NCI-H2196 treated with DMSO at 0.1 percent for 48 hours (cell line): Measurements from ENCODE around the gene SMIM43.
"Not testable (repeated sequence)": the region's sequence is repeated elsewhere in the genome, so short reads cannot be mapped to it uniquely, and the experiment has no call there.

Source experiments
- DNase-seq: peaks from one replicate; lab custom pipeline; 2025; ENCODE audit not compliant: unreplicated experiment; lab: John Stamatoyannopoulos, UW

Gene SMIM43

DNA sequence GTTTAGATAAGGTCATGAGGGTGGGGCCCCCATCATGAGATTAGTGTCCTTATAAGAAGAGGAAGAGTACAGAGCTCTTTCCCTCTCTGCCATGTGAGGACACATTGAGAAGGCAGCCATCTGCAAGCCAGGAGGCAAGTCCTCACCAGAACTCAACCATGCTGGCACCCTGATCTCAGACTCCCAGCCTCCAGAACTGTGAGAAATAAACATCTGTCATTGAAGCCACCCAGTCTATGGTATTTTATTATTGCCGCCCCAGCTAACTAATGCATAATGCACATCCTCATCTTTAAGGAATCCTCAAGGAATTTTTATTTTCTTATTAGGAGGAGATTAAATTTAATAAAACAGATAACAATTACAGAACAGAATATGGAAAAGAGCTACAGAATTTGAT, 19.4 kb upstream of the SMIM43 start:
- DNase-seq = no peak

DNA sequence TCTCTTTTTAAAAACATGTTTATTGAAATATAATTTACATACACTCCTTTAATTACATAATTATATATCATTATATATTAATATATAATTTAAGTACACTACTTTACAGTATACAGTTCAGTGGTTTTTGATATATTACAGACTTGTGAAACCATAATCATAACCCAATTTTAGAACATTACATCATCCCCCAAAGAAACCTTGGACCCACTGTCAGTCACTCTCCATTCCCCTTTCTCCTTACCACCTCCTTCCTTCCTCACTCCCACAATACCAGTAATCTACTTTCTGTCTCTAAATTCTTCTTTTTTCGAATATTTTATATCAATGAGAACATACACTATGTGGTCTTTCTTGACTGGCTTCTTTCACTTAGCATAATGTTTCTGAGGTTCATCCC, 18.2 kb upstream of the SMIM43 start:
- DNase-seq = no peak

DNA sequence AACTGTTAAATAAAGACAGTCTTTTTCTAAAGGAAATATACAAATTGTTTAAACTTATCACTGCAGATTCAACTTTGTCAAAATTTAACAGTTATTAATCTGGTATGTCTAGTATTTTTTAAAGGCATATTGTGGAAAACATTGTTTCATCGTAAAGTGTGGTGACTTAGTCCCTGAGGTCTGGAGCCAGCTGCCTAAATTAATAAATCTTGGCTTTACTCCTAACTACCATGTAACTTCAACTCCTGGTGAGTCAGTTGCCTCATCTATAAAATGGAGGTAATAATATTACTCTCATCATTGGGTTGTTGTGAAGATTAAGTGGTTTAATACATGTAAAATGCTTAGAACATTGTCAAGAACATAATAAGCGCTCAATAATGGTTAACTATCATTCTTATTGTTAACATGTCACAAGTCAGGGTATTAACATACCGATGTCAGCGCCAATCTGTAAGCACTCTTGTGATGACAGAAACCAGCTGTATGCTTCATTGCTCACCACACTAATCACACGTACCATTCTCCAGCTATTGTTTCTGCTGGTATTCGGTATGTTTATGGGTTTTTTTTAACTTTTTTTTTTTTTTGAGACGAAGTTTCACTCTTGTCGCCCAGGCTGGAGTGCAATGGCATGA, 14.1 kb upstream of the SMIM43 start:
- no peak for DNase-seq

DNA sequence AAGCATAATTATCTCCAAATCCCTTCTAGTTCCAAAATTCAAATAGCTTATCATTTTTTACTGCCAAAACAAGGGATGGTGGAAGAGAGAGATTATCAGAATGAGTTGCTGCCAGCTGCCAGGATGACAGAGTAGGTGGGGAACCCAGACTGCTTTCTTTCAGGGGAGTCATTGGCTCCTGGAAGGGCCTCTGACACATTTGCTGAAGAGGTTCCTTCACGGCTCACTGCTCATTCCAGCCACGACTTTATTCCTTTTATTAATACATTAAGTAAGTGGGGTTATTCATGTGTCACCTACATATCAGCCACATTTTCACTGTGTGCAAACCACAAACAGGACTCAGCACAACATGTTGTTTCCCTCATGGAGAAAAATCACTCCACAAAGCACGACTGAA, 12.7 kb upstream of the SMIM43 start:
- DNase-seq = no peak

DNA sequence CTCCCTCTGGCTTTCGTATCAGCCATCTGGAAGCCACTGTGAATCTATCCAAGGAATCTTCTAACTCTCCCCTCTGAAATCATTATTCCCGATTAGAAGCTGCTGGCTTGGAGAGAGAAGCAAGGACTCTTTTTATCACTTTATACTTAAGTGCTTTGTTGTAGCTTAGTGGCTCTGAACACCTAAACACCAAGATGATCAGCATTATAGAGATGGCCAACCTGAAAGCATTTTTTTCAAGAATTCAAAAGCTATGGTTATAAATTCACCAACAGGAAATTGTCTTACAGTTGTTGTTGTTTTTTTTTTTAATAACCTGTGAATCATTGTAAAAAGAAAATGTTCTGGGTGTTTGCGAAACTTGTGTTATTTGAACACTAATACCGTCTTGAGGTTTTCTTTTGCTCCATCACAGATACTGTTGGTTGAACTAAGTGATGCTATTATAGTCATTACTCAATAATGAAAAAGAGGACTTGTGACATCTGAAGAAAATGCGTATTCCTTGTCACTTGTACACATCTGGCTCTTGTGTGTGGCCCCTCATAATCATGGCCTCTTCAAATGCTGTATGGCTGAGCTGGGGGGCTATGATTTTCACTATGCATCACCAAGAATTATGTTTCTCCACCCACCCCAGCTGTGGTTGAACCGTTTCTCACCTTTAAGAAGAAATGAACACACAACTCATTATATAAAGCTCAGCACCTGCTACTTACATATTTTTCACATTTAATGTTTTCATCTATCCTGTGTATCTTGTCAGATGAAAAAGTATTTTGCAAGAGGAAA, 11.8 kb upstream of the SMIM43 start:
- DNase-seq = no peak

DNA sequence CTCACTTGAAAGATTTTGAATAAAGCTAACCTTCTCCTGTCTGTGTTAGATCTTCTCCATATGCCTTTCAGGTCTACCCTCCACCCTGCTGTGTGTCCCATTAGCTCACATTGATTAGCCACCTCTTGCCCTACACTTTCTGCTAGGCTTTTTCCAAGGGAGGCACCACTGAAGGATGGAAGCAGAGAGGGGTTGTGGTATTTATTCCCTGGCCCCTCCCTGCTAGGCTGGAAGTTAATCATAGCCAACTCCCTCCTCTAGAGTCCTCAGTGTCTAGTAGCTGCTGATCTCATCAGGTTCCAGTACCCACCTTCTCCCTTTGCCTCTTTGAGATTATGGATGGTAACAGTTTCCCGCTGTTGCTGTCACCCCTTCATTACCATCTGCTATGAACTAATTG, 8.9 kb upstream of the SMIM43 start:
- DNase-seq = no peak

DNA sequence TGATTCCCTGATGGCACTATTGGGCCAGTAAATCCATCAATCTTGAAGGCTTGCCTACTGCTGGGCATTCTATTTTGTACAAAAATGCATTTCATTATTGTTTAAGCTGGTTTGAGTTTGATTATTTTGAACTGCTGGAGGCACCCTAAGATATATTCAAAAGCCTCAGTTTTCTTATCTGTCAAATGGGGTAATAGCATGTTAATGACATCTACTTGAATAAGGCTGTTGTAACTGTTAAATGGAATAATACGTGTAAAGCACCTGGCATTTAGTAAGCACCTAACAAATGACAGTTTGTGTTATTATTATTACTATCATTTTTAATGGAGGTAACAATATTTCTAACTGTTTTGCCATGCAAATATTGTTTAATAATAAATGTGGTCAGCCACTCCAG, 6.9 kb upstream of the SMIM43 start:
- DNase-seq = no peak

DNA sequence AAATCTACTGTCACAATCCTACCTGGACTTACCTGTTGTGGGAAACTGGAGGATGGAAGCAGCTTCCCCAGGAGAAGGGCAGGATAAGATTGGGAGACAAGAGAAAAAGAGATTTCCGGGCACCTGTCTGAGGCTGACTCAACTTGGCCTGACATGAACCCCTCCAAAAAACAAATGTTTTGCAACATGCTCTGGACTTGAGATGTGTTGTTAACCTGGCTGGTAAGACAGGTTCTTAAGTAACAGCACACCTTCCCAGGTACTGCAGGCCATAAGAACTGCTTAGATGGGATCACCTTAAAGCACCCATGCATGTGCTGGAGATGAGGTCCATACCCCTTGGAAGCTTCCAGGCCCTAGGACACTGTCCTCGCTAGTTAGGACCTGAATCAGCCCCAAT, 4.4 kb upstream of the SMIM43 start:
- no peak for DNase-seq

DNA sequence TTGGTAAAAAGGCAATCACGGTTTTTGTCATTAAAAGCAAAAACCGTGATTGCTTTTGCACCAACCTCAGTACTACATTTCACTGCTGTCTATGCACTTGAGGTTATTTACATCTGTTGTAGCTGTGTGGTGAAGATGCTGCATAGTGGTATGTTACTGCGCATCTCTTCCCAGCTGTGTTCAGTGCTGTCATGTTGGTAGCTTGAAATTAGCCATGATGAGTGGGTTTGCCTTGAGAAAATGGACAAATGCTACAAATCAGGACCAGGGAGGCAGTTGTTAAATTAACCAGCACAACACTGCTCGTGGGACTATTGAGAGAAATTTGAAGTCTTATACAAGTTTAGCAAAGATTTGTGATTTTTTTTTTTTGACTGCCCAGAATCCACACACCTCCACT, 2.2 kb upstream of the SMIM43 start:
- DNase-seq = no peak

DNA sequence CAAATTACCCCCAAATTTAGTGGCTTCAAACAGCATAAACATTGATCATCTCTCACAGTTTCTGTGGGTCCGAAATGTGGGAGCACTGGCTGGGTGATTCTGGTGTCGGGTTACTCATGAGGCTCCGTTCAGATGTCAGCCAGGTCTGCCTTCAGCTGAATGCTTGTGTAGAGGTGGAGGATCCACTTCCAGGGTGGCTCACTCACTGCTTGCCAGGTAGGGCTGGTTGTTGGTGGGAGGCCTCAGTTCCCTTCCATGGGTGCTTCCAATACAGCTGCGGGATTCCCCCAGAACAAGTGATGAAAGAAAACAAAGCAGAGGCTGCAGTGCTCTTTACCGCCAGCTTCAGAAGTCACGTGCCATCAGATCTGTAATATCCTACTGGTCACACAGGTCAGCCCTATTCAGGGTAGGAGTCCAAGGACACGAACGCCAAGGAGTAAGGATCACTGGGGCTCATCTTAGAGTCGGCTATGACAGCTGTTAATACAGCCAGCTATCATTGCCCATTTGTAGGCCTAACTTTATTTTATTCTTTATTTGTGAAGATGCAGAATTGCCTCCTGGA, 1.1 kb upstream of the SMIM43 start:
- DNase-seq = no peak

DNA sequence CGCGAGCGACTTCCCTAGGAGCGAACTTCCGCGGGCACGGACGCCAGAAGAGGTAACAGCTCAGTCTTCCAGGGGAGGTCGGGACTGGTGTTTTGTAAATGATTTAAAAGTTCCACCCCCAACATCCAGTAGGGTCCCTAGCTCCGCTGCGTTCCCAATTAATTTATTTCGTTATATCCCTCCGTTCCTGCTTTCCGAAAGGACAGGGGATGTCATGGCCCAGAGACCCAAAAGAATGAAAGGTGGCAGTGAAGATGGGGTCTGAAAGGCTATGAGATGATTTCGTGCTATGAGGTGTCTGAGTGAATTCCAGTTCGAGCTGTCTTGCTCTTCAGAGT, 373 bp upstream of the SMIM43 start:
- no peak for DNase-seq

DNA sequence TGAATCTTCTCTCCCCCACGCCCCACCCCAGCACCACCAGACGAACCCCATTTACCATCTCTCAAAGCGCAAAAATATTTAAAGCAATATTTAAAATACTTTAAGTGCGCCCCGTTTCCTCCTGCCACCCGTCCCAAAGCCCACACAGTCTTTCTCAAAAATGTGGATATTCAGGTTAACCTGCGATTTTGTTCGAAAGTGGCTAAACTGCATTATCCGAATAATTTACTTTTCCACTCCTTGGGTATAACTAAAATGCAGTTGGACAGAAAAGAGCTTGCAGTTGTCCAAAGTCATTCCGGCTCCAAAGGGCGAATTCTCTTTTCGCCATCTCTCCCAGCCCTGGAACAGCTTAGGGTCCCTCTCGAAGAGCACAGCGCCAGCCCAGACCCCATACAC, 662 bp downstream of the SMIM43 start:
- DNase-seq = no peak

DNA sequence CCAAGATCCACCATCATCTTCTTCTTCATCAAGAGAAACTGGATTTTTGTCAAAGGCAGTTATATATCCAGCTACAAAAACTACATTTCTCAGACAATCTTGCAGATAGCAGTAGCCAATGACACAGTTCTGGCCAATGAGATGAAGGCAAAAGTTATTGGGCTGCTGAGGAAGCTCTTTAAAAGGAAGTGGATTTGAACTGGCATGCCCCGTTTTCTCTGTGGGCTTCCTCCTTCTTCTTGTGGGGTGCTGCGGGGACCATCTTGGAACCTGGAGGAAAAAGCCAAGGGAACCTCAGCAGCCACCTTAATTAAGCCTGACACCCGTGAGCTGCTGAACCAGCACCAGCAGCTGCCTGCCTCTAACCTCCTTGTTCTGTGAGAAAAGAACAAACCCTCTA, 4.8 kb downstream of the SMIM43 start:
- DNase-seq = no peak

DNA sequence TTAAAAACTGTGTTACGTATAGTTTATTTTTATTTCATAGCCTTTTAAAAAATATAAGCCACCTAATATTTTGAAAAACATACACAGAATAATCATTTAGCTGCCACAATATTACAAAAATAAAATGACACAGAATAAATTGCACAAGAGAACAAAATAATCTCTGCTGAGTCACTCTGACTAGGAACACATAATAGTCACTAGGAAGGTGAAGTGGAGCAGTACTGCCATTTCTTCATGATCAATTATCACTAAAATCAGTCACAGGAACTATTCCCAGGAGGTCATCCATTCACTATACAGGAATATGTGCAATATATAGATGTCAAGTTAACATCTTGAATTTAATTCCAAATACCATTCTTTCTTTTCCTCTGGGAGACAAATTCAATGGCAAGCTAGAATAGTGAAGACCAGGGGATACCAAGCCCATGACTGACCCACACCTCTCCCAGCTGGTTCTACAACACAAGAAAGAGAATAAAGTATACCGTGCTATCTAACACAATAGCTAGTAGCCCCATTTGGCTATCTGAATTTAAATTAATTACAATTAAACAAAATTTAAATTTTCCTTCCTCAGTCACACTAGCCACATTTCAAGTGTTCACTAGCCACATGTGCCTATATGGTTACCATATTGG, 5.9 kb downstream of the SMIM43 start:
- no peak for DNase-seq

DNA sequence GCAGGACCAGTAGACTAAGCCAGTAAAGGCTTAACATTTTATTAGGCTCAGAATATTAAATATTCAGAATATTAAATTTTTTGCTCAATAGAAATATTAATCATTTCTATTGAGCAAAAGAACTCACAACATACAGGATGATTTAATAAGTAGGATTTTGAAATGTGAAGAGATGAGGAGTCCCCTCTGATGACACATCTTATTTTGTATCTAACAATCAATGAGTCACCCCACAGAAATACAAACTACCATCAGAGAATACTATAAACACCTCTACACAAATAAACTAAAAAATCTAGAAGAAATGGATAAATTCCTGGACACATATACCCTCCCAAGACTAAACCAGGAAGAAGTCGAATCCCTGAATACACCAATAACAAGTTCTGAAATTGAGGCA, 12.8 kb downstream of the SMIM43 start:
- DNase-seq = not testable (repeated sequence)

DNA sequence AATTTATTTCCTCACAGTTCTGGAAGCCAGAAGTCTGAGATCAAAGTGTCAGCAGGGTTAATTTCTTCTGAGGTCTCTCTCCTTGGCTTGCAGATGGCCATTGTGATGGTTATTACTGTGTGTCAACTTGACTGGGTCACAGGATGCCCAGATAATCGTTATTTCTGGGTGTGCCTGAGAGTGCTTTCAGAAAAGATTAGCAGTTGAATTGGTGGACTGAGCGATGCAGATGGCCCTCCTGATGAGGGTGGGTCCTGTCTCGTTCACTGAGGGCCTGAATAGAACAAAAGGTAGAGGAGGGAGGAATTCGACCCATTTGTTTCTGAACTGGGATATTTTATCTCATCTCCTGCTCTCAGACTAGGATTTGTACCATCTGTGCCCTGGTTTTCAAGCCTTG, 15.7 kb downstream of the SMIM43 start:
- DNase-seq = no peak

DNA sequence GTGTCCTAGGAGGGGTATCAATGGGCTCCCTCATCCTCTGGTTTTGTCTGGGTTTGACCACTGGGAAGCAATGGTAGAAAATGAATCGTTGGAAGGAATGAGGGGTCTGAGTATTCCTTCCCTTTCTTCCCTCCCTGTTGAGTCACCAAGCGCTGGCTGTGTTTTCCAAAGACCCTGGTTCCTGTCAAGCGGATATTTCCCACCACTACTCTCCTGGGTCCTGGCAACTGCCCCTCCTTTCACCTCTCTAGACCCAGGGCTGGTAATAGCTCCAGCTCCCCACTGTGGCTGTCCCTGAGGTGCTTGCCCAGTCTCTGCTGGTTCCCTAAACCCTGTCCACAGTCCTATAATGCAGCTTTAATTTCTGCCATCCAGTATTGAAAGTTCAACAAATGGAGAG, 22.2 kb downstream of the SMIM43 start:
- DNase-seq = no peak

DNA sequence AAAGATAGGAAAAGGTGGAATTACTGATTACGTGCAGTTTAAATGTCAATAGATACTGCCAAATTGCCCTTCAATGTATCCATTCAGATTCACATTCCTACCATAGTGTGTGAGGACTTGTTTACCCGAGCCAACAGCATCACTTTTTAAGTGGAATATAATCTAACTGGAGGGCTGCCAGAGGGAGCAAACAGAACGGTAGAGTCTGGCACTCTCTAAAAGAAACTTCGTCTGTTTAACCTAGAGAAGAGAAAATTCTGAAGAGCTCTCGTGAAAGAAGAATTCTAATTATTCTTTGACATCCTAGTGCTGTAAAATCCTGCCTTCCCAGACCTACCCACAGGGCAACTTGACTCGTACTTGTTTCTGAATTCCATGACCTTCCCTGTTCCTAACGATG, 23.2 kb downstream of the SMIM43 start:
- no peak for DNase-seq

DNA sequence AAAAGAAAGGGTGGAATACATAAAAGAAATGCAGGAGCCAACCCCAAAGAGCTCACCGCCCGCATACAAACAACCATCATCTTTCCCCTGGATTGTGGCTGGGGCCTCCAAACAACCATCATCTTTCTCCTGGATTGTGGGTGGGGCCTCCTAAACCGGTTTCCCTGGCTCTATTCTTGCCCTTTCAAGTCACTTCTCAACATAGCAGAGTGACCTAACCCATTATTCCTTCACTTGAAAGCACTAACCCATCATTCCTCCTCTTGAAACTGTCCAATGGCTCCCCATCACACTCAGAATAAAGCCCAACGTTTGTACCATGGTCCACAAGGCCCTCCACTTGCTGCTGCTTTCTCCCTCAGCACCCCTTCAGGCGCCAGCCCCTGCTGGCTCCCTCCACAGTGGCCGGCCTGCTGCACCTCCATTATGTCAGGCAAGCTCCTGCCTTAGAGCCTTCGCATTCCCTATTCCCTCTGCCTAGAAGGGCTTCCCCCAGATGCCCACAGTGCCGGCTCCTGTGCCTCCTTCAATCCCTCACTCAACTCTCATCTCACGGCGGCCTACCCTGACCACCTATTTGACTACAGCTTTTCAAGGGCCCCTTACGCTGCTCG, 24.1 kb downstream of the SMIM43 start:
- no peak for DNase-seq

DNA sequence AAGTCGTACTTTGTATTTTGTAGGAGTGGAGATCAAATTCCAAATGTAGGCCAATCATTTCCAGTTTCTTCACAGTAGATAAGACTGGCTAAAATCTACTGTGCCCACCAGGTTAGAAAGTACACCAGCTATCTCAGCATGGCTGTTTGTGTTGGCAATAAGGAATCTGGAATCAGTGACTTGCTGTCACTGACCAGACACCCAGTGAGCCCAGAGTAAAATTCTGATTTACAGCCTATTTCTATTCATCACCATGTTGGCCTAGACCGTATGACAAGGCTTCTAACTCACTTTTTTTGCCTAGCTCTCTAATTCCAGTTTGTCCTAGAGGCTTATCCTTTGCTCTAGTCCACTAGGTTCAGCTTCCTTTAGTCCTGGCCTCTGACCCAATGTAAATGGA, 25.4 kb downstream of the SMIM43 start:
- DNase-seq = no peak

DNA sequence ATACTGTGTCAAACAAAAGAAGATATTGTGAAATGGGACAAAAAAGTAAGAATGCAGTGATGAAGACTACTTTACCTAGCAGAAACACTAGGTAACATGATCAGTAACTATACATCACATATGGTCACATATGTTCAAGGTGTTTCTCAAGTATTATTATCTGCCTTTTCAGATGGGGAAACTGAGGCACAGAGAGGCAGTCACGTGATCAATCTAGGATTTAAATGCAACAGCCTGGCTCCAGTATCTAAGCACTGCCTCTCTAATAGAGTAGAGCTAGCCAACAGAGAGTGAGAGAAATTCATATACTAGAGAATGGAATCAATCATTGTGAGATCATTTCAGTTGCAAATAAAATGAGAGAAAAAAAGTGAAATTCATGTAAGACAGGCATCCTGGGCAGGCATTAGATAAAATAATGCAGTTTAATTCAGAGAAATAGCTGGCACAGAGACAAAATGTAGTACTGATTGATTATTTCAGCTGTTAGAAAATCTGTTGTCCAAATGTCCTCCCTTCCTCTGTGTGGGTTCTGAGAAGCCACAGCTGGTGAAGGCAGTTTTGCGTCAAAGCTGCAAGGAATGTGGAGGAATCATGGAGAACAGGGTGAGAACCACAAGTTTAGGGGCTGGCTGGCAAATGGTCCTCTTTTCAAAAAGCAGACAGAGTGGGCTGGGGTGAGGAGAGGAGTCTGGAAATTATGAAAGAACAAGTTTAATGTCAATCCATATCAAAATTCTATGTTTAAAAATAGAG, 26.0 kb downstream of the SMIM43 start:
- no peak for DNase-seq
